HG02938 (cell line): ENCODE data around the gene CCDC40.

Experiments used
- ATAC-seq: cut with Tn5 transposase; IDR thresholded peaks from one replicate; pipeline ENCODE4 v1.9.1; 2021; ENCODE audit warnings: mild to moderate bottlenecking, moderate library complexity; ENCODE audit not compliant: unreplicated experiment

CCDC40 gene

GRCh38 chr17:80000981-80001775 lies 35.3 kb upstream of the CCDC40 start:
- ATAC-seq = no peak

DNA sequence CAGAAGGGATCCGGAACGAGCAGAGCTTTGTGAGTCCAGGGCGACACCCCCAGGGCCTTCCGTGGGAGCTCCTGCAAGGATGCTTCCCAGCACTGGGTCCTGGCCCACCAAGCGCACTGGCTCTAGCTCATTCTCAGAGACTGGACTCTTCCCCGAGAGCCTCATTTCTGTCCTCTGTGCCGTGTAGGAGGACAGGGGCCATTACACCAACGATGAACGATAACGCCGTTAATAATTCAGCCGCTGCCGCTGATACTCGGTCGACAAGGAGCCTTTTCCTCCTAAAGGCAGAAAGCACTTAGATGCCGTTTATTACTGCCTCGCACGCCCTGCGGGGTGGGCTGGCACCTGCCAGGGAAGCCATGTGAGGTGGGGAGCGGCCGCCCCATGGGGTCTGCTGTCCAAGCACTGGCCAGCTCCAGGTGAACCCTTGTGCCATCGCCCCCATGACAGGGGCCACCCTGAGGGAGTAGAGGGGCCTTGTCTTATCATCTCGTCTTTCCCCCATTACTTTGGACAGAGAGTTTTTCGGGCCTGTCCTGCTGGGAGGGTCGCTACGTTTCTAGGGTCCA lies 34.3 kb upstream of the CCDC40 start:
- no peak for ATAC-seq

- ATAC-seq = no peak
Measured at GRCh38 chr17:80002690-80003490, 33.6 kb upstream of the CCDC40 start.

DNA sequence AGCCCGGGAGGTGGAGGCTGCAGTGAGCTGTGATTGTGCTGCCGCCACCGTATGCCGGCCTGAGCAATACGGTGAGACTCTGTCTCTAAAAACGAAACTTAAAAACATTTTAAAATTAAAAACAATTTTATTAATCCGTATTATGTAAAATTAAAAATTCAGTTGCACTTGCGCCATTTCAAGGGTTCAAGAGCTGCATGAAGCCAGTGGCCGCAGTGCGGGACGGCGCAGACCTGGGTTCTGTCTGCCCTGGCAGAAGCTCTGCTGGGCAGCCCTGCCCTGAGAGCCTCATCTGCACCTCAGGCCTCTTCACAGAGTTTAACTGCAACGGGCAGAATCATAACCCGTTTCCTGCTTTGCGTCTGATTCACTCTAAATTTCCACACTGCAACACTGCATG lies 32.5 kb upstream of the CCDC40 start:
- no peak for ATAC-seq

DNA sequence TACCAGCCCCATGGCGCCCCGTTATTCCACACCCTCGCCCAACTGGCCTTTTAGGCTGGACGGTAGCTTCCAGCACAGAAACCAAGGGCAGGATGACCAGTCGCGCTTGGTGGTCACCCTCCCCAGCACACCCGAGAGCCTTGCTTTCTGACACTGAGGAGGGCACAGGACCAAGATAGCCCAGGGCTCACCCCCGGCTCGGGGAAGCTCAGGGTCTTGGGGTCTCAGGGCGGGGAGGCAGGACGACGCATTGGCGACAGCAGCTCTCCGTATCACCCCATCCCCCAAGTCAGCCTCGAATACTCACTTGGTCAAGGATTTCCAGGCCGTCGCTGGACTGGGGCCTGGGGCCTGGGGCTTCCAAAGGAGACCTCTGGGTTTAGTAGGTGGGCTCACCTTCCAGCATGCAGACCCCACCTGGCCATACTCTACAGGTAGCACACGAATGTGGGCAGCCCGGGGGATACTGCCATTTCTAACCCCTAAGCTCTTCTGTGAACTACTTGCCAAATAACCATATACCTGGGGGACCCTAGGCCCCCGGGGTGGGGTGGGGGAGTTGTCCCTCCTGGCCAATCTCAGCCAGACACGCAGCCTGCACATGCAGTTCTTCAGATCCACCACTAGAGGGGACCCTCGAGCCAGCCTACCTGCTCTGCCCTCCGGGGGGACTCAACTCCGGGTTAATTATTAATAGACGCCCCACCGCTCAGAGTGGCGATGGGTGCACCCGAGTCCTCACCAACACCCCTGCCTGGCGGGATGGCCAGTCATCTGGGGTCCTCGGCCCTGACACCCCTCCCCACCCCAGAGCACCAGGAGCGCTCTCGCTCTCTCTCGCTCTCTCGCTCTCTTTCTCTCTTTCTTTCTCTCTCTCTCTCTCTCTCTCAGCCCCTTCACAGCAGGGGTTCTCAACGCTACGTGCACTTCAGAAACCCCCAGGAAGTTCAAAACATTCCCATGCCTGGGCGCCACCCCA lies 30.8 kb upstream of the CCDC40 start:
- ATAC-seq = no peak

DNA sequence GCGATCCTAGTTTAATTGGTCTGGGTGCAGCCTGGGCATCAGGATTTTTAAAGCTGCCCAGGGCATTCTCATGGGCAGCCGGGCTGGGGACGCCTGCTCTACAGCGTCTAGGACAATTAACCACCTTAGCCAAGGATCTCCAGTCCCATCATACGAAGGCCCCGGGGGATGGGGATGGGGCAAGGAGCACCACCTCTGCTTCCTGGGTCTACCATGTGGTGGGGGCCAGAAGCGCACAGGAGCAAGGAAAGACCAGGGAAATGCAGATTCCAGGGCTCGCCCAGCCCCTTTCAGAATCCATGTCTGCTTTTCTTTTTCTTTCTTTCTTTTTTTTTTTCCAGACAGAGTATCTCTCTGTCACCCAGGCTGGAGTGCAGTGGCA lies 30.1 kb upstream of the CCDC40 start:
- ATAC-seq = no peak

GRCh38 chr17:80006811-80007752 lies 29.4 kb upstream of the CCDC40 start:
- no peak for ATAC-seq

GRCh38 chr17:80007939-80008338 lies 28.5 kb upstream of the CCDC40 start:
- no peak for ATAC-seq

- no peak for ATAC-seq
Measured at GRCh38 chr17:80008383-80008840, 28.0 kb upstream of the CCDC40 start.

- ATAC-seq = no peak
Measured at GRCh38 chr17:80008848-80009247, 27.6 kb upstream of the CCDC40 start.

GRCh38 chr17:80009391-80010282 lies 26.8 kb upstream of the CCDC40 start:
- ATAC-seq = no peak

GRCh38 chr17:80010283-80010858 lies 26.1 kb upstream of the CCDC40 start:
- no peak for ATAC-seq

DNA sequence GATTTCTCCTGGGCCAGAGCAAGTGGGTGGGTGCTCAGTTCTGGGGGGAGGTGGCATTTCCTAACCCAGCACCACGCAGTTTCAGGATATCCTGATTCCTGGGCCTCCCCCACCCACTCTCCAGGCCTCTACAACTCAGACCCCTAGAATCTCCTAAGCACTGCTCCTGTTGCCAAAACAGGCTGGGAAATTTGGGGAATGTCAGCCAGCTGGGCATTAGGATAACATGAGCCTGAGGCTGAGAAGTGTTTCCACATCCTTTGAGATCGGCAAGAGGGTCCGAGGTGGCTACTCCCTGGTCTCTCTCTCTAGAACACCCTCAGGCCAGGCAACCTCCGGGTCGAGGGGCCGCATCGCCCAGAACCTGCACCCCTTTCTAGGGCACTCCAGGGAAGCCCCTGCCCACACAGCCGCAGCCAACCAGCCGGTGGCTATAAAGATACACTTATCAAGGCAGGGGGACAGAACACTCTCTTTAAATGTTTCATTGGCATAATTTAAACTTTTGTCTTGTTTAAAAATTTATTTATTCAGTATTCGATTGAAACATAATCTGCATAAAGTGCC lies 24.4 kb upstream of the CCDC40 start:
- ATAC-seq = no peak

DNA sequence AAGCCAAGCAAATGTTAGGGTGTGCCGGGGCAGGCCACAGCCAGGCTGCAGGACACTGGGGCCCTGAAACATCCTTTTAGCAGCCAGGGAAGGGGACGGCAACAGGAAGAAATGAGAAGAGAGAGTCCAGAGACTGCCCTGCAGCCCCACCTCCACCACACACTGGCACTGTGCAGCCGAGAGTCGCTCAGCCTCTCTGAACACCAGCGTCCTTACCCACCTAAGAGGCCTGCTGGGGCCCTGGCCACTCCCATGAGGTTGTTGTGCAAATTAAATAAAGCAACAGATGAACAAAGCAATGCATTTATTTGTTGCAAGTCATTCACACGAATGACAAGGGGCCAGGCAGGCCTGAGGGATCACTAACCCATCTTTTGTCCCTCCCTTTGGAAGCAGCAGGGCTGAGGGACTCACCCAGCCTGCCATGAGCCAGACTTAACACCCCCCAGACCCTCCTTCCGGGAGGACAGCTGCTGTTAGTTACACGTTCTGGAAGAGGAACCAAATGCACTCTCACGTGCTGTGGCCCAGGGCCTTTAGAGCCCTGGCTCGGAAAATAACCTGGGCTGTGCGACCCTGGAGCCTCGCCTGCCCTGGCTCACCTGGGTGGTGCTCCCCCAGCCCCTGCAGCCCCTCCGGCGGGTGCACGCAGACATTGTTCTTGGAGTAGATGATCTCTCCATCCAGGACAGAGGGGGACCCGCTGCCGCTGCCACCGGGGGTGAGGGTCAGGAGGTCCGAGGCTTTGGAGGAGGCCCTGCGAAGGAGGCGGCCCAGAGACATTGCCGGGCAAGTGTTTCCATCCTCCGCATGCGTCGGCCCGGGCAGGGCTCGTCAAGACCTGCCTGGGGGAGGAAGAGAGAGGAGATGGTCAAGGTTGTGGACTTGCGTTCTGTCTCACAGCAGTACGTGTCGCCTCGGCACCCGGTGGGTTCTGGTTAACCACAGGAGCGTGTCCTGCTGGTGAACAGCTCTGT lies 23.4 kb upstream of the CCDC40 start:
- ATAC-seq = no peak

DNA sequence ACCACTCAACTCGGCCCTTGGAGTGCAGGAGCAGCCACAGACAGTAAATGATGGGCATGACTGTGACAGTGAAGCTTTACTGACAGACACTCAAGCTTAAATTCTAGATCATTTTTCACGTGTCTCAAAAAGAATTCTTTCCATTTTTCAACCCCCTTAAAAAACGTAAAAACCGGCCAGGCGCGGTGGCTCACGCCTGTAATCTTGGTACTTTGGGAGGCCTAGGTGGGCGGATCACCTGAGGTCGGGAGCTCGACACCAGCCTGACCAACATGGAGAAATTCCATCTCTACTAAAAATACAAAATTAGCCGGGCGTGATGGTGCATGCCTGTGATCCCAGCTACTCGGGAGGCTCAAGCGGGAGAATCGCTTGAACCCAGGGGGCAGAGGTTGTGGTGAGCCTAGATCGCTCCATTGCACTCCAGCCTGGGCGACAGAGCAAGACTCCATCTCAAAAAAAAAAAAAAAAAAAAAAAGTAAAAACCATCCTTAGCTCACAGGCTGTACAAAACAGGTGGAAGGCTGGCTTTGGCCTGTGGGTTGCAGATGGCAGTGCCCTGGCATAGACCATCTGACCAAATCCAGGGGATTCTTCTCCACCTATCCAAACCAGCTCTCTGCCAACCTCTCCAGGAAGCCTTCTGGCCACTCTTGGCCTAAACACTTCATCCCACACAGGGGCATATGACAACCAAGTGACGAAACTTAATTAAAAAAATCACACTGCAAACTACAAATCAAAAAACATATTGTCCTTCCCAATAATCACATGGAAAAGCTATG lies 19.0 kb upstream of the CCDC40 start:
- no peak for ATAC-seq
